Measurements from ENCODE around the gene RSRC1.

The RSRC1 gene

GRCh38 chr3:158350971-158351370, 241.1 kb downstream of the RSRC1 start:
- Histone ChIP-seq H3K56ac (ENCODE audit: low read length) (no peak overlapping the region), H3K9ac (ENCODE audit: low read length) (no peak overlapping the region), H4K5ac (ENCODE audit: low read length) (no peak overlapping the region), H3K36me3 (ENCODE audit: control insufficient read depth, insufficient read depth, low read length) (no peaks in the 10 kb centered on the region), H3K27ac (ENCODE audit: low read depth, low read length) (no peak overlapping the region), H3K4me2 (ENCODE audit: low read length) (no peak overlapping the region), H2BK120ac (ENCODE audit: low read depth, low read length) (no peak overlapping the region), H3K4ac (ENCODE audit: low read depth, low read length) (no peak overlapping the region), H3K4me3 (ENCODE audit: low read length) (no peak overlapping the region), H4K8ac (ENCODE audit: low read depth, low read length) (no peak overlapping the region), H3K79me1 (ENCODE audit: low read length) (no peaks in the 10 kb centered on the region), H2AK5ac (ENCODE audit: low read length) (no peak overlapping the region), H3K18ac (ENCODE audit: low read length) (no peak overlapping the region), H2BK15ac (replicated peaks; ENCODE audit: low read depth) (no peak overlapping the region), H2BK5ac (ENCODE audit: low read length) (no peak overlapping the region), H3K79me2 (ENCODE audit: control insufficient read depth, insufficient read depth, low read length) (no peaks in the 10 kb centered on the region), H3K4me1 (ENCODE audit: control insufficient read depth, low read depth, low read length) (no peaks in the 10 kb centered on the region), H3K27me3 (ENCODE audit: insufficient read depth, low read length, poor library complexity) (no peaks in the 10 kb centered on the region), H3K23ac (ENCODE audit: low read length) (no peak overlapping the region)
- no peak for DNase-seq
- no CpG with 5 or more reads among the region's 4 CpGs for WGBS (ENCODE audit: extremely low coverage, insufficient coverage, low lambda C conversion rate)

- no peak overlapping the region for H3K4me2 ChIP-seq (ENCODE audit: low read length)
- no CpG with 5 or more reads among the region's 4 CpGs for WGBS (ENCODE audit: extremely low coverage, insufficient coverage, low lambda C conversion rate)
Measured at GRCh38 chr3:158352551-158352950, 242.7 kb downstream of the RSRC1 start.

GRCh38 chr3:158354713-158355112, 244.8 kb downstream of the RSRC1 start:
- H3K79me1 ChIP-seq (ENCODE audit: low read length), result no peaks in the 10 kb centered on the region
- H4K5ac ChIP-seq (ENCODE audit: low read length), result no peak overlapping the region
- WGBS (ENCODE audit: extremely low coverage, insufficient coverage, low lambda C conversion rate), result no CpG with 5 or more reads among the region's 2 CpGs
- H2BK120ac ChIP-seq (ENCODE audit: low read depth, low read length), result no peak overlapping the region
- H3K18ac ChIP-seq (ENCODE audit: low read length), result no peak overlapping the region
- H3K36me3 ChIP-seq (ENCODE audit: control insufficient read depth, insufficient read depth, low read length), result no peaks in the 10 kb centered on the region
- H3K4me2 ChIP-seq (ENCODE audit: low read length), result no peak overlapping the region
- H3K23ac ChIP-seq (ENCODE audit: low read length), result no peak overlapping the region
- H3K27me3 ChIP-seq (ENCODE audit: insufficient read depth, low read length, poor library complexity), result no peaks in the 10 kb centered on the region
- H3K4me3 ChIP-seq (ENCODE audit: low read length), result no peak overlapping the region
- H3K79me2 ChIP-seq (ENCODE audit: control insufficient read depth, insufficient read depth, low read length), result no peaks in the 10 kb centered on the region
- H2BK15ac ChIP-seq (replicated peaks; ENCODE audit: low read depth), result no peak overlapping the region
- DNase-seq, result no peak
- no peak overlapping the region for H3K27ac ChIP-seq (ENCODE audit: low read depth, low read length)
- no peak overlapping the region for H4K8ac ChIP-seq (ENCODE audit: low read depth, low read length)
- no peak overlapping the region for H2AK5ac ChIP-seq (ENCODE audit: low read length)
- no peak overlapping the region for H2BK5ac ChIP-seq (ENCODE audit: low read length)
- no peaks in the 10 kb centered on the region for H3K4me1 ChIP-seq (ENCODE audit: control insufficient read depth, low read depth, low read length)
- no peak overlapping the region for H3K4ac ChIP-seq (ENCODE audit: low read depth, low read length)
- no peak overlapping the region for H3K9ac ChIP-seq (ENCODE audit: low read length)
- no peak overlapping the region for H3K56ac ChIP-seq (ENCODE audit: low read length)

More at GRCh38 chr3:158352551-158352950, 242.7 kb downstream of the RSRC1 start:
- Histone ChIP-seq H2BK15ac (replicated peaks; ENCODE audit: low read depth) (no peak overlapping the region), H3K23ac (ENCODE audit: low read length) (no peak overlapping the region), H2AK5ac (ENCODE audit: low read length) (no peak overlapping the region), H3K36me3 (ENCODE audit: control insufficient read depth, insufficient read depth, low read length) (no peaks in the 10 kb centered on the region), H3K27me3 (ENCODE audit: insufficient read depth, low read length, poor library complexity) (no peaks in the 10 kb centered on the region), H3K4me3 (ENCODE audit: low read length) (no peak overlapping the region), H3K56ac (ENCODE audit: low read length) (no peak overlapping the region), H3K79me2 (ENCODE audit: control insufficient read depth, insufficient read depth, low read length) (no peaks in the 10 kb centered on the region), H3K9ac (ENCODE audit: low read length) (no peak overlapping the region), H3K4ac (ENCODE audit: low read depth, low read length) (no peak overlapping the region), H2BK5ac (ENCODE audit: low read length) (no peak overlapping the region), H3K27ac (ENCODE audit: low read depth, low read length) (no peak overlapping the region), H4K5ac (ENCODE audit: low read length) (no peak overlapping the region), H3K18ac (ENCODE audit: low read length) (no peak overlapping the region), H3K4me1 (ENCODE audit: control insufficient read depth, low read depth, low read length) (no peaks in the 10 kb centered on the region), H2BK120ac (ENCODE audit: low read depth, low read length) (no peak overlapping the region), H3K79me1 (ENCODE audit: low read length) (no peaks in the 10 kb centered on the region), H4K8ac (ENCODE audit: low read depth, low read length) (no peak overlapping the region)
- DNase-seq, result no peak

- H4K5ac ChIP-seq (ENCODE audit: low read length), result no peak overlapping the region
- no peaks in the 10 kb centered on the region for H3K36me3 ChIP-seq (ENCODE audit: control insufficient read depth, insufficient read depth, low read length)
- no peak overlapping the region for H3K9ac ChIP-seq (ENCODE audit: low read length)
- no peak overlapping the region for H3K23ac ChIP-seq (ENCODE audit: low read length)
- H3K27ac ChIP-seq (ENCODE audit: low read depth, low read length), result no peak overlapping the region
- H3K79me2 ChIP-seq (ENCODE audit: control insufficient read depth, insufficient read depth, low read length), result no peaks in the 10 kb centered on the region
- H3K4me3 ChIP-seq (ENCODE audit: low read length), result no peak overlapping the region
- no peak overlapping the region for H4K8ac ChIP-seq (ENCODE audit: low read depth, low read length)
- no peaks in the 10 kb centered on the region for H3K4me1 ChIP-seq (ENCODE audit: control insufficient read depth, low read depth, low read length)
- H3K79me1 ChIP-seq (ENCODE audit: low read length), result no peaks in the 10 kb centered on the region
- WGBS (ENCODE audit: extremely low coverage, insufficient coverage, low lambda C conversion rate), result 100% methylated on average over 1 of the region's 4 CpGs
- no peak overlapping the region for H2BK120ac ChIP-seq (ENCODE audit: low read depth, low read length)
- H3K27me3 ChIP-seq (ENCODE audit: insufficient read depth, low read length, poor library complexity), result no peaks in the 10 kb centered on the region
- H3K56ac ChIP-seq (ENCODE audit: low read length), result no peak overlapping the region
- H2AK5ac ChIP-seq (ENCODE audit: low read length), result no peak overlapping the region
- H2BK15ac ChIP-seq (replicated peaks; ENCODE audit: low read depth), result no peak overlapping the region
- H3K4ac ChIP-seq (ENCODE audit: low read depth, low read length), result no peak overlapping the region
- DNase-seq, result no peak
- no peak overlapping the region for H2BK5ac ChIP-seq (ENCODE audit: low read length)
- H3K18ac ChIP-seq (ENCODE audit: low read length), result no peak overlapping the region
- H3K4me2 ChIP-seq (ENCODE audit: low read length), result no peak overlapping the region
Measured at GRCh38 chr3:158355623-158356588, 246.0 kb downstream of the RSRC1 start.

- Histone ChIP-seq H4K5ac (ENCODE audit: low read length) (no peak overlapping the region), H3K27me3 (ENCODE audit: insufficient read depth, low read length, poor library complexity) (no peaks in the 10 kb centered on the region), H3K79me1 (ENCODE audit: low read length) (no peaks in the 10 kb centered on the region), H3K4me1 (ENCODE audit: control insufficient read depth, low read depth, low read length) (no peaks in the 10 kb centered on the region), H4K8ac (ENCODE audit: low read depth, low read length) (no peak overlapping the region), H2BK15ac (replicated peaks; ENCODE audit: low read depth) (no peak overlapping the region), H3K4ac (ENCODE audit: low read depth, low read length) (no peak overlapping the region), H3K23ac (ENCODE audit: low read length) (no peak overlapping the region), H3K36me3 (ENCODE audit: control insufficient read depth, insufficient read depth, low read length) (no peaks in the 10 kb centered on the region), H2BK5ac (ENCODE audit: low read length) (no peak overlapping the region), H3K18ac (ENCODE audit: low read length) (no peak overlapping the region), H3K9ac (ENCODE audit: low read length) (no peak overlapping the region), H3K79me2 (ENCODE audit: control insufficient read depth, insufficient read depth, low read length) (no peaks in the 10 kb centered on the region), H3K27ac (ENCODE audit: low read depth, low read length) (no peak overlapping the region), H3K4me3 (ENCODE audit: low read length) (no peak overlapping the region), H3K56ac (ENCODE audit: low read length) (no peak overlapping the region), H2AK5ac (ENCODE audit: low read length) (no peak overlapping the region), H3K4me2 (ENCODE audit: low read length) (no peak overlapping the region), H2BK120ac (ENCODE audit: low read depth, low read length) (no peak overlapping the region)
- WGBS (ENCODE audit: extremely low coverage, insufficient coverage, low lambda C conversion rate), result no CpG with 5 or more reads among the region's 6 CpGs
- DNase-seq, result no peak
Measured at GRCh38 chr3:158359339-158359738, 249.4 kb downstream of the RSRC1 start.

All from mesendoderm (in vitro differentiated cells).